Measurements from ENCODE around the gene PDXP. TPM values are rescaled to one million over a fixed set of nuclear protein-coding genes. Genes with fewer than 3 reads are reported as not detected.

PDXP gene
- total and polyA plus RNA-seq, 2 of the 13 experiments (the other 11 are each of a cell fraction or from before 2014, with no cell fraction given), result 58.2 to 70.6 TPM

GRCh38 chr22:37633625-37634416, 24.7 kb upstream of the PDXP start (continued):
- no peak for TF ChIP-seq ARNT2 (CRISPR knock-in tag; IDR thresholded peaks at IDR 0.05; ENCODE audit: low read depth)
- TF ChIP-seq ETV6 (CRISPR knock-in tag; conservative IDR thresholded peaks at IDR 0.05), result no peak
- TF ChIP-seq AKAP8 (CRISPR knock-in tag; IDR thresholded peaks at IDR 0.05), result peak; percentile 97
- no peak for TF ChIP-seq ZNF232 (CRISPR knock-in tag; IDR thresholded peaks at IDR 0.05; ENCODE audit: borderline replicate concordance)
- peak; percentile 21; the same call in 1 of the 2 replicates for TF ChIP-seq ZNF670 (CRISPR knock-in tag; IDR thresholded peaks at IDR 0.05; ENCODE audit: borderline replicate concordance)
- TF ChIP-seq NFYB (CRISPR knock-in tag; IDR thresholded peaks at IDR 0.05), result peak; percentile 40; the same call in 1 of the 2 replicates
- no peak for TF ChIP-seq FOXC1 (CRISPR knock-in tag; IDR thresholded peaks at IDR 0.05; ENCODE audit: borderline replicate concordance)
- TF ChIP-seq ZNF83 (CRISPR knock-in tag; IDR thresholded peaks at IDR 0.05; ENCODE audit: borderline replicate concordance), result no peak
- peak; percentile 71 for TF ChIP-seq ZNF292 (CRISPR knock-in tag; IDR thresholded peaks at IDR 0.05; ENCODE audit: borderline replicate concordance, low read depth)
- no peak for TF ChIP-seq TCF7L2 (IDR thresholded peaks at IDR 0.05; ENCODE audit: low read depth, low read length)
- TF ChIP-seq TERF1 (CRISPR knock-in tag; IDR thresholded peaks at IDR 0.05), result no peak
- TF ChIP-seq CENPX (CRISPR knock-in tag; IDR thresholded peaks at IDR 0.05), result no peak
- no peak for TF ChIP-seq MNT (IDR thresholded peaks at IDR 0.05)
- TF ChIP-seq SRSF4 (IDR thresholded peaks at IDR 0.05; ENCODE audit: low read depth, low read length, poor library complexity, severe bottlenecking), result no peak
- peak; percentile 66; the same call in 1 of the 2 replicates for TF ChIP-seq REPIN1 (CRISPR knock-in tag; IDR thresholded peaks at IDR 0.05; ENCODE audit: borderline replicate concordance, low read depth)
- no peak for TF ChIP-seq LBX2 (CRISPR knock-in tag; IDR thresholded peaks at IDR 0.05; ENCODE audit: borderline replicate concordance)
- TF ChIP-seq ZBTB14 (CRISPR knock-in tag; IDR thresholded peaks at IDR 0.05), result no peak
- peak; percentile 50; the same call in 1 of the 2 replicates for TF ChIP-seq ZNF605 (CRISPR knock-in tag; IDR thresholded peaks at IDR 0.05)
- peak; percentile 6 to 21; a peak in 1 of 4 replicates for TF ChIP-seq MAFK (conservative IDR thresholded peaks at IDR 0.05 in 1 of 2, IDR thresholded peaks at IDR 0.05 in 1 of 2; ENCODE audit: low read length in 2 of 2)
- 0 out of 2 replicates have a peak, but pooled peaks have one; percentile 37 for TF ChIP-seq GATA4 (IDR thresholded peaks at IDR 0.05; ENCODE audit: borderline replicate concordance, low read depth)
- no peak for TF ChIP-seq JUND (CRISPR knock-in tag; IDR thresholded peaks at IDR 0.05)
- TF ChIP-seq SALL2 (CRISPR knock-in tag; IDR thresholded peaks at IDR 0.05), result no peak
- TF ChIP-seq ZNF569 (CRISPR knock-in tag; IDR thresholded peaks at IDR 0.05; ENCODE audit: borderline replicate concordance), result 0 out of 2 replicates have a peak, but pooled peaks have one; percentile 46
- peak; percentile 70 for TF ChIP-seq NR0B2 (CRISPR knock-in tag; IDR thresholded peaks at IDR 0.05)

Data from HepG2 (cell line).